Astrocyte of the cerebellum (primary cell): ENCODE data around the gene CHN1.

Experiments
- DNase-seq: peaks from one replicate; pipeline ENCODE4 v3.0.0-alpha.2; 2011; ENCODE audit warnings: low read depth
- H3K4me3 ChIP-seq: 2 replicates; pipeline ENCODE4 v1.5.1; 2011; ENCODE audit warnings: mild to moderate bottlenecking, low read depth, low read length, moderate library complexity
- CTCF ChIP-seq: IDR thresholded peaks from 2 replicates; pipeline ENCODE4 v1.5.1; 2012; ENCODE audit warnings: low read length, low read depth, moderate library complexity, mild to moderate bottlenecking; ENCODE audit errors: missing control alignments
- in situ Hi-C: cut with HindIII; loops from 2 replicates; pipeline ENCODE4 v1.10.0; 2017; ENCODE audit warnings: low sequenced_read_pairs

Gene CHN1

DNA sequence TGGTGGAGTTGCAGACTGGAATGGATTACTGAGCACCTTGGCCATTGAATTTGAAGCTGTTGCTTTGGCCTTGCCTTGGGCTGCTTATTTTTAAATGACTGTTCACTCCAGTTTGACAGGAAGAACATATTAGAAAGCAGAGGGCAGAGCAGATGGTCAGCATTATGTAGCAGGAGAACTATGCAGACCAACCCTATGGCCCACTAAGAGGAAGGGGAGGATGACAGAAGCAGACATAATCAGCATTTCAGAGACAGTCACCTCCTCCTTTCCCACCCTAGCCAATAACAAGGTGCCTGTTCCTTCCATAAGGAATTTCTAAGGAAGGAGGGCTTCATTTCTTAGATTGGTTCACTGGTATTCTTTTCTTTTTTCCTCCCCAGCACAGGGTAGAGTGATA lies 243.3 kb downstream of the CHN1 start:
- in situ Hi-C loops: no loop called here
- no peak for TF ChIP-seq CTCF
- no peak for DNase-seq
- H3K4me3 ChIP-seq: no peak overlapping the region

GRCh38 chr2:174760845-174761473 lies 244.2 kb downstream of the CHN1 start:
- H3K4me3 ChIP-seq: no peak overlapping the region
- in situ Hi-C loops: no loop called here
- no peak for TF ChIP-seq CTCF
- DNase-seq: no peak

DNA sequence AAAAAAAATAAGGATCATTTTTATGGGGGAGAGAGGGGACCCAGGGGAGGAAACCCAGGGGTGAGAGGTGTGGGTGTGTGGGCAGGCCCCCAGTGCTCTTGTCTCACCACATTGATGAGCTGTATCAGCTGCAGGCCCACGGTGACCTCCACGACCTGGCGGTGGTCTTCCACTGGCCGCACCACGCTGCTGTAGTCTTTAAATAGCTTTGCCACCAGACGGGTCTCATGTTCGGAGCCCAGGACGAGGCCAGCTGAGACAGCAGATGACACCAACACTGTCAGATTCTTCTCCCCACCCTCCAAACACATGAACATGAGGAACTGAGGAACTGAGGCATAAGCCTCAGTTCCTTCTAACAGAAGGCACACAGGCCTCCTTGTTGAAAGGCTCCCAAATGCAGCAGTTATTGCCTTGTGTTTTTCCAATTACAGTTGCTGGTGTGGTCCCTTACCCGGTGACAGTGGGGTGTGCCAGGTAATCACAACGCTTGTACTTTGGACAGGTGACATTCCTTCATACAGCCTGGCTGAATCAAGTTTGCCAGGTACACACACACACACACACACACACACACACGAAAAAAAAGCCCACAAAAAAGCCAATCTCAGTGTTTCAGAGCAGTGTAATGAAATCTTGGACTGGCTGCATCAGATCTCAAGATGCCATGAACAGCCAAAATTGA lies 245.7 kb downstream of the CHN1 start:
- TF ChIP-seq CTCF: no peak
- in situ Hi-C loops: no loop called here
- no peak overlapping the region for H3K4me3 ChIP-seq
- no peak for DNase-seq

DNA sequence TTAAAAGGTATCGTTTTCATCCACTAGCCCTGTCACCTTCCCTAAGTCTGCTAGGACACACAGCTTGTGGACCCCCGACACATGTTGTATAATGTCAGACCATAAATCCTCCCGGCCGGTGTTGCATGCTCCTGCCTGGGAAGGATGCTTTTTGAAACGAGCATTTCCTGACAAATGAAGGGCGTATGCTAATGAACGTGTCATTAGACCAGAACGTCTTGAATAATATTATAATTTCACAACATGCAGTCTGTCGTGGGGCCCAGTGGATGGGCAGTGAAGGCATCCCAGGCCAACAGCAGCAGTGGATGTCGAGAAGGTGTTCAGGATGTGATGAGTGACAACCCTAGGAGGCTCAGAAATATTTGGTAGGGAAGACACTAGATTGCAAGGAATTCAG lies 248.4 kb downstream of the CHN1 start:
- TF ChIP-seq CTCF: no peak

GRCh38 chr2:174753038-174753633 lies 252.0 kb downstream of the CHN1 start:
- in situ Hi-C loops: no loop called here
- no peak for DNase-seq
- no peak for TF ChIP-seq CTCF

More for the DNA sequence above, 248.4 kb downstream of the CHN1 start:
- in situ Hi-C loops: no loop called here
- no peak overlapping the region for H3K4me3 ChIP-seq
- DNase-seq: no peak

GRCh38 chr2:174752403-174753037 lies 252.7 kb downstream of the CHN1 start:
- in situ Hi-C loops: no loop called here
- no peak overlapping the region for H3K4me3 ChIP-seq
- no peak for TF ChIP-seq CTCF
- no peak for DNase-seq

More at GRCh38 chr2:174753038-174753633, 252.0 kb downstream of the CHN1 start:
- H3K4me3 ChIP-seq: no peak overlapping the region
